GM18526 (cell line): ENCODE results near the gene CRYBG1.

Experiments
- POLR2A ChIP-seq: IDR thresholded peaks from 3 replicates; pipeline ENCODE4 v1.6.1; 2011; ENCODE audit not compliant: insufficient read length; ENCODE audit errors: extremely low read depth

Gene CRYBG1

GRCh38 chr6:106557837-106558236 lies 197.3 kb downstream of the CRYBG1 start:
- no peak for TF ChIP-seq POLR2A

- no peak for TF ChIP-seq POLR2A
These were observed 197.8 kb downstream of the CRYBG1 start for GRCh38 chr6:106558364-106558763.

GRCh38 chr6:106560996-106561685 lies 200.6 kb downstream of the CRYBG1 start:
- TF ChIP-seq POLR2A: no peak

GRCh38 chr6:106561686-106562405 lies 201.3 kb downstream of the CRYBG1 start:
- no peak for TF ChIP-seq POLR2A

GRCh38 chr6:106563614-106564013 lies 203.1 kb downstream of the CRYBG1 start:
- no peak for TF ChIP-seq POLR2A

GRCh38 chr6:106564476-106564875 lies 204.0 kb downstream of the CRYBG1 start:
- no peak for TF ChIP-seq POLR2A

DNA sequence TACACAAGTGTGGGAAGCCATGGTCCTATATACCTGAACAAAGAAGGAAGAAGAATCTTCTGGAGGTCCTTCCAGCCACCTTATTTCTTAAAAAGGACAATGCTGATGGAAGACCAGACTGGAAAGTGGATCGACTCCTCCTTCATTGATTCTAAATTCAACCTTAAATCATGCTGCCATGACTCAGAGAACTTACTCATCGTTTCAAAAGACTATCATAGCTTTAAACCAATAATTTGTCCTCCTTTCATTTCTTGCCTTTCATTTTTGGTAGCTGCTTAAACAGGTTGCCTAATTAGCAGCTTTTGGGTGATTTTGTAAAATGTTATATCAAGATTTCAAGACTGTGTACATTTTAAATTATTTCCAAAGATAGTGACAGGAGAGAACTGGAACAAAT lies 208.0 kb downstream of the CRYBG1 start:
- no peak for TF ChIP-seq POLR2A

DNA sequence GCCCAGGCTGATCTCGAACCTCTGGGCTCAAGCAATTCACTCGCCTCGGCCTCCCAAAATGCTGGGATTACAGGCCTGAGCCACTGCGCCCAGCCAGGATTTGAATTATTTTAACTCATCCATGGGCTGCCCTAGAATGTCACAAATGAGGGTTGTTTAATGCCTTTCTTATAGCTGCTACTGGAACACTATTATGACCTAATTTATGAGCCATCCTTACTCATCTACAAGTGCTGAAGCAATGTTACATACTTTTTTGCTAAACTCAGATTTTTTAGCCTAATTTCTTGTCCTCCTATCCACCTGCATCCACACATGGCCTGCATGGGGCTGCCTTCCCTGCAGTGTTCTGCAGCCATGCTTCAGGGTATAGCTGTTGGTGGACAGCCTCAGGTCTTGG lies 208.9 kb downstream of the CRYBG1 start:
- no peak for TF ChIP-seq POLR2A

DNA sequence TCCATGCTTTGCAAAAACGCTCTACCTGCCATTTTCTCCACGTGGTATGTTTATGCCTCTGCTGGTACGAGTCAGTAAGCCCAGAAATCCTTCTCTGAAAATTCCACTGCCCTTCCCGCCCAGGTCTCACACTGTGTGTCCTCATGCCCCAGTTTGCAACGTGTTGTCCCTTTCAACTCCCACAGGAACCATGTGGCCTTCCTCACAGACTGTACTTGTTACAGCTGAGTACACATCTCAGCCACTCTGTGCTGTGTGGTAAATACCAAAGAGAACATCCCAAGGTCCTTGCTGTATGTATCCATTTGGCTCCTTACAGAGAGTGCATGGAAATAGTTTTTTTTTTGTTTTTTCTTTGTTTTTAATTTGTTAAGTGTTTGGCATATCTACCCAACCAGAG lies 211.9 kb downstream of the CRYBG1 start:
- TF ChIP-seq POLR2A: no peak

GRCh38 chr6:106572875-106573585 lies 212.5 kb downstream of the CRYBG1 start:
- no peak for TF ChIP-seq POLR2A

- TF ChIP-seq POLR2A: no peak
These were observed 214.4 kb downstream of the CRYBG1 start for GRCh38 chr6:106574741-106575458.

GRCh38 chr6:106579281-106579680 lies 218.8 kb downstream of the CRYBG1 start:
- TF ChIP-seq POLR2A: no peak

DNA sequence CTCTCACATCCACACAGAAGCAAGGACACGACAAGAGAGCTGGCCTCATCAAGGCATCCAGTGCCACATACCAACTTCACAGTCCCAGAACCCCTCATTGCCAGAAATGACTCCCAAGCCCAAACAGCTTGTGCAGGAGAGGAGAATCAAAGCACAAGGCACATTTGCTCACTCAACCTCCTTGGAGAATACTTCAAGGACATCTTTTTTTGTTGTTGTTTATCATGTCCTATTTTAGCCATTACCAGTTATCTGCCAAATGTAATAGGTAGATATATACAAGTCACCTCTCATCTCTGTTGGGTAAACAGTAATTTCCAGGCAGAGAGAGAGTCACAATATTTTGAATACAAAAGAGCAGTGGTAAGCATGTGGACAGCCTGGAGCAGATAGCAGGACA lies 221.0 kb downstream of the CRYBG1 start:
- TF ChIP-seq POLR2A: no peak

DNA sequence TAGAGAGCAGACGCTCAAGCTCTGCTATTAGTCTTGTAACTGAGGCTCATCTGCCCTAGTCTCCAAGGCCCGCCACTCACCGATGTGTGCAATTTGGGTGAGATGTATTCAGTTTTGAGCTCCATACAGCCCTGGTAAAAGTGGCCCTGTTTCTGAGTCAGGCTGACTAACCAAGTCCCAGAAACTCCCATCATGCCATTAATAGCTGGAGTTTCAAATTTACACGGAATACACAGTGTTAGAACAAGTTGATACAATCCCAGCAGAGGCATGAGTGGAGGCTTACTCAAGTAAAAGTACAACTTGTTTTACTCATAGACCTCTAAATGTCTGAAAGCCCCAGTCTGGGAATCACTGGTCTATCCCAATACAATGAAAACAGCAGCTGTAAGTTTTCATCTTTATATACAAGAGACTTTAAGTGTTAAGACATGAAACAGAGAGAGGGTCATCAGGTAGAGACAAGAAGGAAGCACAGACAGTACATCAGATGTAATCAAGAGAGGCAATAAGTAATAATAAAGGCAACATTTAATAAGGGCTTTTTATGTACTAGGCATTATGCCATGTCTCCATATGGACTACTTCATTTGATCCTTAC lies 226.4 kb downstream of the CRYBG1 start:
- no peak for TF ChIP-seq POLR2A

GRCh38 chr6:106591111-106591825 lies 230.8 kb downstream of the CRYBG1 start:
- TF ChIP-seq POLR2A: no peak

DNA sequence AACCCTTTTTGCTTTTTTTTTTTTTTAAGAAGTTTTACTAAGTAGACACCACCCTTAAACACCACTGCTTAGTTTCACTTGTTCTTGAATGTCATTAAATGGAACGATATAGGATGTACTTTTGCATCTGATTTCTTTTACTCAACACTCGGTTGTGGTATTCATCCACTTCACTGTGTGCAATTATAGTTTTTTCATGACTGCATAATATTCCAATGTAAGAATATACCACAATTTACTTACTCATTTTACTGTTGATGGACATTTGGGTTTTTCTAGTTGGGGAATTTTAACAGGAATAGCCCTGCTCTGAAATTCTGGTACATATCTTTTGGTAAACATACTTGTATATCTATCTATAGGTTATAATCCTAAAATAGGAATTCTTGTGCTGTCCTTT lies 238.9 kb downstream of the CRYBG1 start:
- TF ChIP-seq POLR2A: no peak
